HG02759 (cell line): Measurements from ENCODE around the gene PRDX3.
"Not testable (repeated sequence)": the region's sequence is repeated elsewhere in the genome, so short reads cannot be mapped to it uniquely, and the experiment has no call there.

Source experiments
- ATAC-seq: cut with Tn5 transposase; IDR thresholded peaks from one replicate; pipeline ENCODE4 v1.9.1; 2021; ENCODE audit warnings: mild to moderate bottlenecking, moderate library complexity; ENCODE audit not compliant: unreplicated experiment

Gene PRDX3

GRCh38 chr10:119165171-119166117 is 13.2 kb downstream of the PRDX3 start, which contains the start of gene SFXN4:
TSS of gene SFXN4 (minus strand) at chr10:119165714. CDS start at chr10:119165647, 67 bp downstream.
- ATAC-seq: peak; percentile 95

DNA sequence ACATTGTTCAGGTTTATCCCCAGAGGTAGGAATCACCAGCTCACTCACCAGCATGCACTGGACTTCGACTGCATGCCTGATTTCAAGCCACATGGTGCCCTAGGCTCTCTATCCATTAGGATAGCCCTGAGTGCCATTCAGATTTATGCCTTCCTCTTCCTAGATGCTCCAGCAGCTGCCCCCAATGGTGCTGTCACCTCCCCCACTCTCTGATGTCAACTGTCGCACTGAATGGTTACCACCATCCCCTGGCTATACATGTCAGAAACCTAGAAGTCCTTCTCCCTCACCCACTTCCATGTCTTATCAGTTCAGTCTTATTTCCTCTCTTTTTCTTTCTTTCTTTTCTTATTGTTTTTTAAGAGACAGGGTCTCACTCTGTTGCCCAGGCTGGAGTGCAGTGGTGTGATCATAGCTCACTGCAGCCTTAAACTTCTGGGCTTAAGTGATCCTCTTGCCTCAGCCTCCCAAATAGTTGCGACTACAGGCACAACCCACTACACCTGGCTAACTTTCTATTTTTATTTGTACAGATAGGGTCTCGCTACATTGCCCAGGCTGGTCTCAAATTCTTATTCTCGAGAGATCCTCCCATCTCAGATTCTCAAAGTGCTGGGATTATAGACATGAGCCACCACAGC is 16.0 kb downstream of the PRDX3 start:
- ATAC-seq: no peak

- ATAC-seq: no peak
These were observed 16.7 kb downstream of the PRDX3 start for GRCh38 chr10:119161680-119162451.

DNA sequence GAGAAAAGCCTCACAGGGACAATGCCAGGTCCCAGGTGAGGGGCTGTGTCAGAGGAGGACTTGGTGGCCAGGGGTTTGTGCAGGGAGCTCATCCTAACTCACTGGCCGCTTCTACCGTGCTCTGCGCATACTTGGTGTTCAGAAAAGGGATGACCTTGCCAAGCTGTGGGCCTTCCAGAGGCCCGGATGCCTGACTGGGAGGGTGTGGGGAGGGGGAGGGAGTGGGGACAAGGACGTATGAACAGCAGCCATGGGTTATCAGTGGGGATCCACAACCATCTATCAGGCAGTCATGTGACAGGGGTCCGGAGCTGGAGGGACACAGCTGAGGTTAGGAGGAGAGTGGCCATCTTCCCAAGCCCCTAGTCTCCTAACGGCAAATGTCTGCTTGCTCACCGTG is 19.3 kb downstream of the PRDX3 start:
- no peak for ATAC-seq

- ATAC-seq: no peak
These were observed 25.0 kb downstream of the PRDX3 start for GRCh38 chr10:119153661-119154060.

- no peak for ATAC-seq
These were observed 25.6 kb downstream of the PRDX3 start for GRCh38 chr10:119153041-119153440.

GRCh38 chr10:119151601-119152000 is 27.0 kb downstream of the PRDX3 start:
- not testable (repeated sequence) for ATAC-seq

GRCh38 chr10:119149729-119150128 is 28.9 kb downstream of the PRDX3 start:
- no peak for ATAC-seq

- no peak for ATAC-seq
These were observed 29.5 kb downstream of the PRDX3 start for GRCh38 chr10:119149157-119149556.

GRCh38 chr10:119143657-119144056 is 35.0 kb downstream of the PRDX3 start:
- no peak for ATAC-seq

- ATAC-seq: no peak
These were observed 37.9 kb downstream of the PRDX3 start for GRCh38 chr10:119140603-119141245.

DNA sequence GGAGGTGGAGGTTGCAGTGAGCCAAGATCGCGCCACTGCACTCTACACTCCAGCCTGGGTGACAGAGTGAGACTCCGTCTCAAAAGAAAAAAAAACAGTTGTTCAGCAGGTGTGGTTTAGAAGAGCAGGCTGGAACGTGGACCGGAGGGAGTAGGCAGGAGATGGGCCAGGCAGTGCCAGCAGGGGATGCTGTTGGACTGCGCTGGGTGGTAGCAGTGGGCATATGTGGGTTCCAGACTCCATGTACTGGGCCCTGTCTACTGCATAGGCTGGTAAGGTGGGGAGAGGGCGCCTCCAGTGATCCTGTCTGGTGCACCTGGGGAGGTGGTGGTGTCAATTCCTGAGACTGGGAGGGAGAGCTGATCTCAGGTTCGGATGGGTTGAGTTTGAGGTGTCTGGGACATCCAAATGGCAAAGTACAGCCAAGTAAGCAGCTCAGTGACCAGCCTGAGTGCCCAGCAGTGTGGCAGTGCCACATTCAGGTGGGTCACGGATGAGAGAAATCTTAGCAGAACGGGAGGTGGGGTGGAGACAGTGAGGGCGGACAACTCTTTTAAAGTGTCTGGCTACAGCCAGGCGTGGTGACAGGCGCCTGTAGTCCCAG is 39.0 kb downstream of the PRDX3 start:
- ATAC-seq: no peak

DNA sequence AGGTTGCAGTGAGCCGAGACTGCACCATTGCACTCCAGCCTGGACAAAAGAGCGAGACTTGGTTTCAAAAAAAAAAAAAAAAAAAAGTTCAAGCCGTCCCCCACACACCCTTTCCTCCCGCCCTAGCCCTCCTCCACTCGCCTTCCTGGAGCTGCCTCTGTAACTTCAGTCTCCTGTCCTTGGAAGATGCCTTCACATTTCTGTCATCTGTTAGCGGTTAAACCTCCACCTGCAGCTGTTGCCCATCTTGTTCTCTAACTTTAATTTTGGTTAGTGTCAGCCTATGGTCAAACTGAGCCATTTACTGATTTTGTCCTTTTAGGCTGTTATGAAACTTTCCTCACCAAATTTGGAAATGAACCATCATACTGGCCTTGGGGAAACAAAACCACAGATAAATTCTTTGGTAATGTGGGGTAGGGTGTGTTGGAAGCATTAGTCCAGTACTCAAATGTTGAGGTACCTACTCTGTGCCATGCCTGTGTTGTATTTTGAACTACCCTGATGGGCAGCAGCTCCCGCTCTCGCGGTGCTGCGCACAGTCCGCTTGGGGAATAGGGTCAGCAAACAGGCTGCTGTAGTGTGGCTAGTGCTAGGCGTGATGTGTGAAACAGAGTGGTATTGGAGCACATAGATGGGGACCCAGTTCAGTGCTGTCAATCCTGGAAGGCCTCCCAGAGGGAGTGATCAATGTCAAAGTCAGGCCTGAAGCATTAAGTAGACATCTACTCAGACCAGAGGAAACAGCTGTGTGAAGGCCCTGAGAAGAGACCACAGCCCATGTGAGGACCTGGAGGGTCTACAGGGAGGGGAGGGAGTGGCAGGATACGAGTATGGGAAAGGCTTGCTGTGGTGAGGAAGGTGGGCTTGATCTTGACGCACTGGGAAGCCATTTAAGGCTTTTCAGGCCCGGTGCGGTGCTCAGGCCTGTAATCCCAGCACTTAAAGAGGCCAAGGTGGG is 40.0 kb downstream of the PRDX3 start:
- ATAC-seq: no peak

- ATAC-seq: not testable (repeated sequence)
These were observed 40.7 kb downstream of the PRDX3 start for GRCh38 chr10:119137878-119138277.

DNA sequence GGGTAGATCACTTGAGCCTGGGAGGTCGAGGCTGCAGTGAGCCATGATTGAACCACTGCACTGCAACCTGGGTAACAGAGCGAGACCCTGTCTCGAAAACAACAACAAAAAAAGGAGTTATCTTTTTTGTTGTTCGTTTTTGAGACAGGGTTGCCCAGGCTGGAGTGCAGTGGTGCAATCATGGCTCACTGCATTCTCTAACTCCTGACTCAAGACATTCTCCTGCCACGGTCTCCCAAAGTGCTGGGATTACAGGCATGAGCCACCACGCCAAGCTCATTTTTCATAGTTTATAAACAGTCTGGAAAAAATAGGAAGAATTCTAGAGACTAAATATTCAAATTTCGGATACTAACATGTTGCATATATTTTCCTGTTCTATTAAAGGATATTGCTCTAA is 42.5 kb downstream of the PRDX3 start:
- no peak for ATAC-seq

GRCh38 chr10:119135513-119135881 is 43.1 kb downstream of the PRDX3 start:
- ATAC-seq: no peak

DNA sequence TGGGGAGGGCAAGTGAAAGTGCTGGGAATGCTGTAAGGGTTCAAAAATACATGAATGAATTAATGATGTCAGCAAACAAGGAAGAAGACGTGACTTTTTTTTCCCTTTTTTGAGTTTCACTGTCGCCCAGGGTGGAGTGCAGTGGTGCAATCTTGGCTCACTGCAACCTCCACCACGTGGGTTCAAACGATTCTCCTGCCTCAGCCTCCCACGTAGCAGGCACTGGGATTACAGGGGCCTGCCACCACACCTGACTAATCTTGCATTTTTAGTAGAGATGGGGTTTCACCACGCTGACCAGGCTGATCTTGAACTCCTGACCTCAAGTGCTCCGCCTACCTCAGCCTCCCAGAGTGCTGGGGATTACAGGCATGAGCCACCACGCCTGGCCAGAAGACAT is 44.7 kb downstream of the PRDX3 start:
- no peak for ATAC-seq

DNA sequence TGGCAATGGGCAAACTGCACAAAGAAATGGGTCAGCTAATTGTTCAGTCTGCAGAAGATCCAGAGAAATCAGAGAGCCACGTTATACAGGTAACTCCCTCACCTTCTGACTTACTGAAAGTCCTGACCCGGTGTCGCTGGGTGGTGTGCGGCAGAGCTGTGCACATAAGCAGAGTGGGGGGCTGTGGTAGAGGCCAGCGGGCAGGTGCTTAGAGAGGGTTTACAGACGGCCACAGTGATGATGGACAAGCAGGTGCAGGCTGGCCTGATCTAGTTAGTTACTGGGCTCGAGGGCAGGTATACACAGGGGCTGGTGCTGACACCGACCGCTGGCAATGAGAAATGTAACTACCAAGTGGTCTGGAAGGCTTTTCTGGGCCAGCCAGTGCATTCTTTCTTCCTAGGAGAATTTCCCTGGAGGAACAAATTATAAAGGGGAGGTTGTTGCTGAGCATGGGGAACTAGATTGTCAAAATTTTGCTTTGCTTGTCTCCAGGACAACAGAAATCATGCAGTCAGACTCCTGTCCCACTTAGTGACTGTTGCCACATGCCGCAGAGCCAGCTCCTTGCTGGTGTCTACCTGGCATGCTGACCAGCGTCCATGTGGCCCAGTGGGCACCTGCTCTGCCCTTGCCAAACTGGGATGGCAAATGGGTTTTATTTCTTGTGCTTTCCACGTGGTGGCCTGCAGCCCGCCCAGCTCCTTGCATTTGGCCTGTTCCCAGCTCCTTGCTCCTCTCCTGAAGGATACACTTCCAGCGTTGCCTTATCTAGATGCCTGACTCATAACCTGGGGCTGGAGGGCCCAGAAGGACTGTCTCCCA is 45.9 kb downstream of the PRDX3 start:
- ATAC-seq: no peak
